Colonic mucosa (tissue), 4 donors: ENCODE measurements around the gene RAMACL. TPM values are rescaled to one million over a fixed set of nuclear protein-coding genes. Genes with fewer than 3 reads are reported as not detected.
A peak's percentile ranks its signal among the peaks of the same experiment; 100 is the strongest.

Source experiments
- DNase-seq: peaks from one replicate; pipeline ENCODE4 v3.0.0-alpha.2; 2020
- H3K27ac ChIP-seq: fragments of 200-600 bp; one replicate; pipeline ENCODE4 v1.8.0; 2021
- H3K27me3 ChIP-seq: fragments of 200-600 bp; one replicate; pipeline ENCODE4 v1.8.0; 2021
- H3K36me3 ChIP-seq: fragments of 200-600 bp; one replicate; pipeline ENCODE4 v1.8.0; 2021
- H3K4me1 ChIP-seq: fragments of 200-600 bp; one replicate; pipeline ENCODE4 v1.8.0; 2021; ENCODE audit warnings: mild to moderate bottlenecking
- H3K4me3 ChIP-seq: fragments of 200-600 bp; one replicate; pipeline ENCODE4 v1.8.0; 2021
- H3K9ac ChIP-seq, 2 donors: one replicate each; pipeline ENCODE4 v1.7.0; 2013; ENCODE audit warnings: control low read depth in 2 of 2, low read depth in 2 of 2, low read length in 2 of 2
- H3K9me3 ChIP-seq: fragments of 200-600 bp; one replicate; pipeline ENCODE4 v1.8.0; 2021
- intact Hi-C: fragments of 100-400 bp; cut with DNase I; formaldehyde crosslinking; loops from one replicate; pipeline ENCODE4 v1.14.1; 2022
- total RNA-seq, 2 donors: library from RNA; stranded (reverse); fragmentation: NEBNext Ultra II Directional in 1 of 2; extraction: Animal tissue kit (Norgen Biotek cat#: 25700) in 1 of 2; gene quantifications; one replicate each; pipeline ENCODE4 v1.2.1, GENCODE V29; 2021
- TF ChIP-seq, protein P1 (sequence below): fragments of 200-600 bp; IDR thresholded peaks from one replicate; pipeline ENCODE4 v1.8.0; 2022; ENCODE audit warnings: antibody characterized with exemption, mild to moderate bottlenecking
- donor health status: healthy.
- donor health status: DM: no; HTN: no; CAD: no.
- donor health status: DM: no; HTN: no; CAD: no.

Gene RAMACL
- total RNA-seq, 2 donors from 2014 or later: 0.48 to 0.54 TPM

DNA sequence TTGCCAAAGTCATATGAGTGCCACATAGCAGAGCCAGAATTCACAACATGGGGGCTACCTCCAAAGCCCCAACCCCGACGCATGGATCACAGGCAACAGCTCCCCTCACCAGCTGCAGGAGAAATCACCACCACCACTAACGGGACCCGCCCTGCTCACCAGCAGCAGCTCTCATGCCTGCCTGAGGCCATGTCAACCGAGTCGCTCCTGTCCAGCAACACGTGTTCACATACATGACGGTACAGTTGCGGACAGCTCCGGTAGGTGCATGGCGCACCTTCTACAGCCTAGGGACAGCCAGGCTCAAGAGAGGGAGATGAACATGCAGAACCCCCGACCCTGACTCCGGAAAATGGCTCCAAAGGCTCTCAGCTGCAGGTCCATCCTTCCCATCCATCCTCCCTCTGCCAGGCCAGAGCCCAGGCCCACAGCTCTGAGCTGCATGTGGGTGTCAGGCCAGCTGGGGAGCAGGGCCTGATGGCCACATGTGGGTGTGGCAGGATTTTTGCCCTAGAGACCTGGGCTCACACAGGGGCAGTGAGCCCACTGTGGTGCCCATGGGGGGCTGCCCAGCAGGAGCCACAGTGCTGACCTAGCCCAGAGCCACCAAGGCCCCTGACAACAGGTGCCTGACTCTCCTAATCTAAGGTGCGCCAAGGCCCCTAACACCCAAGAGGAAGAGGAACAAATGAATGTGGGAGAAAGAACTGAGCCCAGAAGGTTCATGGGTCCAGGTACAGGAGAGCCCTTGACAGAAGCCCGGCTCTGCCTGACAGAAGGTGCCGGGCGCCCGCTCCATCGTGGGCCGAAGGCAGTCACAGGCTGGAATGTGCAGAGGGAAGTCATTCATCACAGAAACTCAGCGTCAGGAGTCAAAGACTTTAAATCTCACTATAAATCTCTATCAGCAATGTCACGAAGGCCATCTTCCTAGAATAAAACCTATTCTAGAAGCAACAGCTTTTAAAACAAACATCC, 30.1 kb upstream of the RAMACL start:
- H3K36me3 ChIP-seq: no peaks in the 10 kb centered on the region
- no peaks in the 10 kb centered on the region for H3K9me3 ChIP-seq
- TF ChIP-seq, protein P1, sequence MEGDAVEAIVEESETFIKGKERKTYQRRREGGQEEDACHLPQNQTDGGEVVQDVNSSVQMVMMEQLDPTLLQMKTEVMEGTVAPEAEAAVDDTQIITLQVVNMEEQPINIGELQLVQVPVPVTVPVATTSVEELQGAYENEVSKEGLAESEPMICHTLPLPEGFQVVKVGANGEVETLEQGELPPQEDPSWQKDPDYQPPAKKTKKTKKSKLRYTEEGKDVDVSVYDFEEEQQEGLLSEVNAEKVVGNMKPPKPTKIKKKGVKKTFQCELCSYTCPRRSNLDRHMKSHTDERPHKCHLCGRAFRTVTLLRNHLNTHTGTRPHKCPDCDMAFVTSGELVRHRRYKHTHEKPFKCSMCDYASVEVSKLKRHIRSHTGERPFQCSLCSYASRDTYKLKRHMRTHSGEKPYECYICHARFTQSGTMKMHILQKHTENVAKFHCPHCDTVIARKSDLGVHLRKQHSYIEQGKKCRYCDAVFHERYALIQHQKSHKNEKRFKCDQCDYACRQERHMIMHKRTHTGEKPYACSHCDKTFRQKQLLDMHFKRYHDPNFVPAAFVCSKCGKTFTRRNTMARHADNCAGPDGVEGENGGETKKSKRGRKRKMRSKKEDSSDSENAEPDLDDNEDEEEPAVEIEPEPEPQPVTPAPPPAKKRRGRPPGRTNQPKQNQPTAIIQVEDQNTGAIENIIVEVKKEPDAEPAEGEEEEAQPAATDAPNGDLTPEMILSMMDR: no peak
- no peak overlapping the region for H3K4me3 ChIP-seq
- no peak overlapping the region for H3K9ac ChIP-seq
- peak; percentile 9 for DNase-seq
- H3K4me1 ChIP-seq: no peaks in the 10 kb centered on the region
- no peak overlapping the region for H3K27ac ChIP-seq
- intact Hi-C loops: no loop called here
- no peaks in the 10 kb centered on the region for H3K27me3 ChIP-seq

DNA sequence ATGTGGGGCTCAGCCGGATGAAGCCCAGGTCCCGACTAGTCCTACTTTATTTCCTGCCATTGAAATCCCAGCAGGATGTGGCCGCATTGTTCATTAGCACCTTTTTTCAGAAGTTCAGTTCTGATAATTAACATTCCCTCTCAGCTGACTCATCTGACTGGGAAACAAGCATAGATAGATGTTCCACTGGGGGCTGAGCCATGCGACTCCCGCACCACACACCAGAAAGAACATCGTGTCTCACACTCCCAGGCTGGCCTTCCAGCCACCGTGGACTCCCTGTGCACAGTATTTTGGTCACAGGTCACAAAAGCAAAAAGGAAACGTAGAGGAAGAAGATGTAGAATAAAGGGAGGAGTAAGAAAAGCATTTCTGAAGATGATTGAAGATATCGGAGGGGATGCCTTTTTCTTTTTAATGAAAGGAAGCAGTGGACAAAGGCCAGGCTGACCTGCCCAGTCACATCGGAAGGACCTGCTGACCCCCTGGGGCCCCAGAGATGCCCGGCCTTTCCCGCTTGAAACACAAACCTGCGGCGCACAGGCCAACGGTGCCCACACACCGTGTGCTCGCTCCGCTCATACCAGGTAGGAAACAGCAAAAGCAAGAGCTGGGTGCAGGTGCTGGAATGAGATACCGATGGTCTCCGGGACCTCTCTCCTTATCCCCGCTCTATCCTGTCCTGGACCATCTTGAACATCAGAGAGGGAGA, 28.7 kb upstream of the RAMACL start:
- Histone ChIP-seq H3K27me3 (no peaks in the 10 kb centered on the region), H3K9ac (no peak overlapping the region), H3K4me1 (no peaks in the 10 kb centered on the region), H3K27ac (no peak overlapping the region), H3K4me3 (no peak overlapping the region), H3K9me3 (no peaks in the 10 kb centered on the region), H3K36me3 (no peaks in the 10 kb centered on the region)
- TF ChIP-seq, protein P1: no peak
- no peak for DNase-seq
- intact Hi-C loops: no loop called here

DNA sequence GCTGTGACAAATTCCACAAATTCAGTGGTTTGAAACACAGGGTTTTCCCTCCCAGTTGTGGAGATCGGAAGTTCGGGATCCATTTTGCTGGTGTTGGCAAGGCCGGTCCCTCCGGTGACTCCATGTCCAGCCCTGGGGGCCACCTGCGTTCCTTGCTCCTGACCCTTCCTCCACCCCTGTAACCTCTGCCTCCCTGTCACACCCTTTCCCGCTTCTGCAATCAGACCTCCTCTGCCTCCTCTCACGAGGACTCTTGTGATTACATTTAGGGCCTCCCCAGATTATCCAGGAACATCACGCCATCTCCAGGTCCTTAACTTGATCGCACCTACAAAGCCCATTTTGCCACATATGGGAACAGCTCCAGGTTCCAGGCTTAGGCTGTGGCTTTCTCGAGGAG, 28.1 kb upstream of the RAMACL start:
- intact Hi-C loops: no loop called here
- H3K4me3 ChIP-seq: no peak overlapping the region
- TF ChIP-seq, protein P1: no peak
- H3K9ac ChIP-seq: no peak overlapping the region
- H3K4me1 ChIP-seq: no peaks in the 10 kb centered on the region
- no peaks in the 10 kb centered on the region for H3K27me3 ChIP-seq
- no peaks in the 10 kb centered on the region for H3K36me3 ChIP-seq
- no peaks in the 10 kb centered on the region for H3K9me3 ChIP-seq
- DNase-seq: no peak
- no peak overlapping the region for H3K27ac ChIP-seq

DNA sequence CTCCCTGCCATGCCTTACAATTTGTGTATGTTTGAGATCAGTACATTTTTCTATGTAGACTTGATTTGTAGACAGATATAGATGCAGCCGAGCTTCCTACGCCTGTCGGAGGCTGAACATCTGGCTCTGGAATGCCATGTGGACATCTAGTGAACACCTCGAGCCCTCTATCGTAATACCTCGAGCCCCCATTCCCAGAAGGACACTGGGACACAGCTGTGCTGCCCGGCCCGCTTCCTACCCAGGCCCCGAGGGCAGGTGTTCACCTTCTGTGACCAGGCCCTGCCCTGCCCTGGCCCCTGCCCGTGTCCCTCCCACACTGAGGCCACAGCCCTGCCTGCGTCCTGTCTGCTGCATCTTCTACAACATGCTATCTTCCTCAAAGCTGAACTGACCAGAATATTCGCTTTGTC, 27.7 kb upstream of the RAMACL start:
- intact Hi-C loops: no loop called here
- no peaks in the 10 kb centered on the region for H3K4me1 ChIP-seq
- H3K4me3 ChIP-seq: no peak overlapping the region
- H3K9me3 ChIP-seq: no peaks in the 10 kb centered on the region
- no peaks in the 10 kb centered on the region for H3K27me3 ChIP-seq
- TF ChIP-seq, protein P1: no peak
- no peak overlapping the region for H3K27ac ChIP-seq
- no peak overlapping the region for H3K9ac ChIP-seq
- DNase-seq: no peak
- no peaks in the 10 kb centered on the region for H3K36me3 ChIP-seq

DNA sequence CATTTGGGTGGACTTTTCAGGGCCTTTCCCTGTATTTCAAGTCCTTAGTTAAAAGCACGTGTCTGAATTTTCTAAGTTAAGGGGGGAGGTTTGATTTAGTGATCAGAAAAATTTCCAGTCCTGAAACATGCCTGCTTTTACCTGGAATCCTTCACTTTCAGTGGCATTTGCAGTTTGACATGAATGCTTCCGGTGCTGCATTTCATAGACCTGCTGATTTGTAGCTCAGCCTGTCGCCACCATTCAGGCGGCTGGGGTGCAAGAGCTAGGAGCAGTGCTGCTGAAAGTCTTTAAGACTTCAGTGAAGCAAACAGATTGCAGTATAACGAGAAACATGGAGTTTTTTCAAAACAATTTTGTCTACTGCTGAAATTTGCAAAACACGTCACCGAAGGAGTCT, 26.5 kb upstream of the RAMACL start:
- TF ChIP-seq, protein P1: no peak
- no peak overlapping the region for H3K4me3 ChIP-seq
- H3K9ac ChIP-seq: no peak overlapping the region
- H3K27ac ChIP-seq: no peak overlapping the region
- H3K36me3 ChIP-seq: no peaks in the 10 kb centered on the region
- H3K9me3 ChIP-seq: no peaks in the 10 kb centered on the region
- intact Hi-C loops: no loop called here
- no peaks in the 10 kb centered on the region for H3K4me1 ChIP-seq
- no peak for DNase-seq
- H3K27me3 ChIP-seq: no peaks in the 10 kb centered on the region
